ENCODE measurements around the gene PPCS. TPM values are rescaled to one million over a fixed set of nuclear protein-coding genes. Genes with fewer than 3 reads are reported as not detected.

The PPCS gene
- total RNA-seq, 1 experiment from 2014 or later, result 53.2 TPM

- no peak for DNase-seq (ENCODE audit: low read depth, low spot score)
- Histone ChIP-seq H3K27ac (ENCODE audit: low read depth, low read length) (no peak overlapping the region), H3K36me3 (ENCODE audit: control insufficient read depth in 1 of 2, insufficient read depth in 2 of 2, low read length in 2 of 2) (no peaks in the 10 kb centered on the region), H3K27me3 (ENCODE audit: insufficient read depth, low read length) (no peaks in the 10 kb centered on the region), H3K9me2 (ENCODE audit: insufficient read depth) (no peaks in the 10 kb centered on the region), H3K4me3 (replicated peaks in 1 of 2; ENCODE audit: low read depth in 1 of 2, low read length in 2 of 2) (no peak overlapping the region), H3K4me1 (ENCODE audit: control insufficient read depth in 1 of 2, insufficient read depth in 2 of 2, low read length in 2 of 2) (no peaks in the 10 kb centered on the region), H2AFZ (ENCODE audit: low read depth, low read length, poor library complexity, severe bottlenecking) (no peak overlapping the region), H3K9ac (ENCODE audit: low read length) (no peak overlapping the region), H3K9me3 (ENCODE audit: control insufficient read depth in 1 of 2, insufficient read depth in 1 of 2, low read depth in 1 of 2, low read length in 2 of 2) (no peaks in the 10 kb centered on the region), H3K79me2 (ENCODE audit: insufficient read depth, low read length) (no peaks in the 10 kb centered on the region), H3K4me2 (ENCODE audit: low read length) (no peak overlapping the region), H4K20me1 (ENCODE audit: insufficient read depth) (no peaks in the 10 kb centered on the region)
- ChIA-PET CTCF (no interaction called here), POLR2A (no interaction called here), RAD21 (ENCODE audit: low non-redundant PET in 1 of 2, low total read pairs in 2 of 2, uncharacterized antibody in 2 of 2, unreplicated experiment in 2 of 2) (no interaction called here)
- ATAC-seq, result no peak
- BruUV-seq (replicated peaks), result no TSS peak
- TF ChIP-seq POLR2AphosphoS5 (IDR thresholded peaks at IDR 0.05; ENCODE audit: low read depth, low read length) (no peak), MAX (IDR thresholded peaks at IDR 0.05) (no peak), EGR1 (IDR thresholded peaks at IDR 0.05; ENCODE audit: low read depth) (no peak), JUND (IDR thresholded peaks at IDR 0.05) (no peak), SP1 (IDR thresholded peaks at IDR 0.05; ENCODE audit: low read depth) (no peak), EZH2 (IDR thresholded peaks at IDR 0.05) (no peak), ZNF274 (IDR thresholded peaks at IDR 0.05; ENCODE audit: low read depth, low read length) (no peak), TCF7L2 (IDR thresholded peaks at IDR 0.05; ENCODE audit: borderline replicate concordance, extremely low read depth, insufficient read depth, insufficient read length) (no peak), EZH2phosphoT487 (IDR thresholded peaks at IDR 0.05; ENCODE audit: borderline replicate concordance) (no peak), REST (IDR thresholded peaks at IDR 0.05; ENCODE audit: low read depth) (no peak), CTCF (IDR thresholded peaks at IDR 0.05 in 2 of 3, conservative IDR thresholded peaks at IDR 0.05 in 1 of 3; ENCODE audit: borderline replicate concordance in 1 of 3, insufficient read depth in 1 of 3, low read depth in 2 of 3, low read length in 2 of 3) (no peak), ZBTB33 (IDR thresholded peaks at IDR 0.05; ENCODE audit: extremely low read depth, insufficient replicate concordance, low read length) (no peak), RAD21 (IDR thresholded peaks at IDR 0.05; ENCODE audit: low read depth) (no peak), SIN3A (IDR thresholded peaks at IDR 0.05; ENCODE audit: low read depth) (no peak)
- intact Hi-C loops (cut with micrococcal nuclease), result no loop called here
These were observed 26.7 kb upstream of the PPCS start for GRCh38 chr1:42429603-42430002.

Data from HCT116 (cell line).